ENCODE measurements around the gene ZSWIM6. TPM values are rescaled to one million over a fixed set of nuclear protein-coding genes. Genes with fewer than 3 reads are reported as not detected.

The ZSWIM6 gene
- polyA plus RNA-seq, 3 donors, result 1.7 to 33.5 (median 2.7) TPM

- Histone ChIP-seq H3K27me3 (ENCODE audit: control insufficient read depth in 2 of 2, insufficient read depth in 2 of 2, low read length in 2 of 2) (no peaks in the 10 kb centered on the region), H4K20me1 (ENCODE audit: insufficient read depth, low read length) (no peaks in the 10 kb centered on the region), H3K4me3 (replicated peaks in 1 of 3; ENCODE audit: low read depth in 2 of 3, low read length in 3 of 3) (no peak overlapping the region), H3K79me2 (ENCODE audit: insufficient read depth, low read length) (no peaks in the 10 kb centered on the region), H3K27ac (ENCODE audit: low read depth in 1 of 2, low read length in 2 of 2) (peak overlapping the region in 1 of 2 donors; percentile 12), H2AFZ (ENCODE audit: insufficient read depth, low read depth, low read length, poor library complexity, severe bottlenecking) (peak overlapping the region; percentile 19), H3K9me3 (replicated peaks in 1 of 2; ENCODE audit: control insufficient read depth in 1 of 2, insufficient read depth in 1 of 2, low read length in 2 of 2) (no peaks in the 10 kb centered on the region), H3K9ac (ENCODE audit: insufficient read depth, low read length, poor library complexity, severe bottlenecking) (no peak overlapping the region), H3K4me1 (ENCODE audit: control insufficient read depth in 1 of 2, insufficient read depth in 2 of 2, low read length in 2 of 2) (peaks cover 30 to 31% of the 10 kb centered on the region in 2 donors), H3K36me3 (replicated peaks in 1 of 2; ENCODE audit: control insufficient read depth in 1 of 2, insufficient read depth in 2 of 2, low read length in 2 of 2) (no peaks in the 10 kb centered on the region), H3K4me2 (replicated peaks; ENCODE audit: extremely low read depth, low read length, poor library complexity, severe bottlenecking) (no peak overlapping the region)
- Mint-ChIP-seq H3K9me3 (peaks cover 0 to 8% (median 3%) of the 10 kb centered on the region in 7 donors), H3K4me1 (peaks cover 39% of the 10 kb centered on the region), H3K4me3 (no peak overlapping the region), H3K27me3 (ENCODE audit: low read depth in 3 of 3) (peaks cover 0 to 2% (median 2%) of the 10 kb centered on the region in 3 donors), H3K36me3 (no peaks in the 10 kb centered on the region), H3K27ac (peak overlapping the region in 2 of 7 donors; percentile 15 to 69)
- WGBS (ENCODE audit: insufficient coverage), result 77% methylated on average over 2 of the region's 7 CpGs
- intact Hi-C loops (cut with micrococcal nuclease), result no loop called here
- DNase-seq, result peak; percentile 52 to 78 (median 61)
- no peak for TF ChIP-seq CTCF (IDR thresholded peaks at IDR 0.05)
Observed at GRCh38 chr5:61289669-61290306, 42.3 kb upstream of the ZSWIM6 start.

- intact Hi-C loops (cut with micrococcal nuclease), result no loop called here
- peaks cover 22% of the 10 kb centered on the region in 2 donors for H3K4me1 ChIP-seq (ENCODE audit: control insufficient read depth in 1 of 2, insufficient read depth in 2 of 2, low read length in 2 of 2)
- no peaks in the 10 kb centered on the region for H3K27me3 ChIP-seq (ENCODE audit: control insufficient read depth in 2 of 2, insufficient read depth in 2 of 2, low read length in 2 of 2)
- WGBS (ENCODE audit: insufficient coverage), result 87% methylated on average over 3 of the region's 4 CpGs
- no peak overlapping the region for H3K27ac ChIP-seq (ENCODE audit: low read depth in 1 of 2, low read length in 2 of 2)
- H3K27ac Mint-ChIP-seq, result peak overlapping the region in 1 of 7 donors; percentile 31
- no peak overlapping the region for H3K9ac ChIP-seq (ENCODE audit: insufficient read depth, low read length, poor library complexity, severe bottlenecking)
- H2AFZ ChIP-seq (ENCODE audit: insufficient read depth, low read depth, low read length, poor library complexity, severe bottlenecking), result no peak overlapping the region
- DNase-seq, result no peak
- no peak overlapping the region for H3K4me2 ChIP-seq (replicated peaks; ENCODE audit: extremely low read depth, low read length, poor library complexity, severe bottlenecking)
- H3K36me3 Mint-ChIP-seq, result no peaks in the 10 kb centered on the region
- no peak for TF ChIP-seq CTCF (IDR thresholded peaks at IDR 0.05)
- H3K4me1 Mint-ChIP-seq, result peaks cover 30% of the 10 kb centered on the region
- H3K27me3 Mint-ChIP-seq (ENCODE audit: low read depth in 3 of 3), result peaks cover 0 to 5% (median 2%) of the 10 kb centered on the region in 3 donors
- peaks cover 0 to 8% (median 1%) of the 10 kb centered on the region in 7 donors for H3K9me3 Mint-ChIP-seq
- no peaks in the 10 kb centered on the region for H3K9me3 ChIP-seq (replicated peaks in 1 of 2; ENCODE audit: control insufficient read depth in 1 of 2, insufficient read depth in 1 of 2, low read length in 2 of 2)
- H4K20me1 ChIP-seq (ENCODE audit: insufficient read depth, low read length), result no peaks in the 10 kb centered on the region
- H3K4me3 Mint-ChIP-seq, result no peak overlapping the region
- H3K36me3 ChIP-seq (replicated peaks in 1 of 2; ENCODE audit: control insufficient read depth in 1 of 2, insufficient read depth in 2 of 2, low read length in 2 of 2), result no peaks in the 10 kb centered on the region
- H3K79me2 ChIP-seq (ENCODE audit: insufficient read depth, low read length), result no peaks in the 10 kb centered on the region
- H3K4me3 ChIP-seq (replicated peaks in 1 of 3; ENCODE audit: low read depth in 2 of 3, low read length in 3 of 3), result no peak overlapping the region
Observed at GRCh38 chr5:61290791-61291210, 41.3 kb upstream of the ZSWIM6 start.
